SU-DHL-6 (cell line): Measurements from ENCODE around the gene RBM20.

ENCODE experiments used
- EZH2phosphoT487 ChIP-seq: fragments of 200-600 bp; sonication (generic), shearing (Covaris generic); conservative IDR thresholded peaks from 2 replicates; pipeline ENCODE4 v1.6.1; 2018; ENCODE audit warnings: mild to moderate bottlenecking, antibody characterized with exemption, low read length, moderate library complexity, mixed read lengths
- TF ChIP-seq, protein P1 (sequence below): fragments of 200-600 bp; sonication (generic); IDR thresholded peaks from one replicate; pipeline ENCODE4 v1.5.1; 2017; ENCODE audit warnings: antibody characterized with exemption, mild to moderate bottlenecking, low read length, moderate library complexity; ENCODE audit not compliant: insufficient read depth, poor library complexity, severe bottlenecking

DNA sequence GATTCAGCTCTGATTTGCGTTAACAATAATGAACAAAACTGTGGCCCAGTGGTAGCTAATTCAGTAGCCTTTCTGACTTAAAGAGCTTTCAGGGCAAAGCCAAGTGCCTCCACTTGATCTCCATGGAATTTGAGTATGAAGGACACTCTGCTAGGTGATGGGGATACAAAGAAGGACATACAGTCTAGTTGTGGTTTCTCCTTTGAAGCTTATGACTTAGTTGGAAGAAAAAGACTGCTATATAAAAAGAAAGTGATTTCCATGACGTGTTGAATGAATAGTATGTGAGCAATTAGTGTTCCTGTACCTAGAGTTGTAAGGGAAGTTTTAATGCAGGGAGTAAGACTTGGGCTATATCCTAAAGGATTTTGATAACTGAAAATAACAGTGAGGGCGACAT, 235.9 kb downstream of the RBM20 start:
- TF ChIP-seq, protein P1, sequence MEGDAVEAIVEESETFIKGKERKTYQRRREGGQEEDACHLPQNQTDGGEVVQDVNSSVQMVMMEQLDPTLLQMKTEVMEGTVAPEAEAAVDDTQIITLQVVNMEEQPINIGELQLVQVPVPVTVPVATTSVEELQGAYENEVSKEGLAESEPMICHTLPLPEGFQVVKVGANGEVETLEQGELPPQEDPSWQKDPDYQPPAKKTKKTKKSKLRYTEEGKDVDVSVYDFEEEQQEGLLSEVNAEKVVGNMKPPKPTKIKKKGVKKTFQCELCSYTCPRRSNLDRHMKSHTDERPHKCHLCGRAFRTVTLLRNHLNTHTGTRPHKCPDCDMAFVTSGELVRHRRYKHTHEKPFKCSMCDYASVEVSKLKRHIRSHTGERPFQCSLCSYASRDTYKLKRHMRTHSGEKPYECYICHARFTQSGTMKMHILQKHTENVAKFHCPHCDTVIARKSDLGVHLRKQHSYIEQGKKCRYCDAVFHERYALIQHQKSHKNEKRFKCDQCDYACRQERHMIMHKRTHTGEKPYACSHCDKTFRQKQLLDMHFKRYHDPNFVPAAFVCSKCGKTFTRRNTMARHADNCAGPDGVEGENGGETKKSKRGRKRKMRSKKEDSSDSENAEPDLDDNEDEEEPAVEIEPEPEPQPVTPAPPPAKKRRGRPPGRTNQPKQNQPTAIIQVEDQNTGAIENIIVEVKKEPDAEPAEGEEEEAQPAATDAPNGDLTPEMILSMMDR, result no peak
- TF ChIP-seq EZH2phosphoT487, result no peak
